Measurements from ENCODE around the gene NDUFB3.

DNA sequence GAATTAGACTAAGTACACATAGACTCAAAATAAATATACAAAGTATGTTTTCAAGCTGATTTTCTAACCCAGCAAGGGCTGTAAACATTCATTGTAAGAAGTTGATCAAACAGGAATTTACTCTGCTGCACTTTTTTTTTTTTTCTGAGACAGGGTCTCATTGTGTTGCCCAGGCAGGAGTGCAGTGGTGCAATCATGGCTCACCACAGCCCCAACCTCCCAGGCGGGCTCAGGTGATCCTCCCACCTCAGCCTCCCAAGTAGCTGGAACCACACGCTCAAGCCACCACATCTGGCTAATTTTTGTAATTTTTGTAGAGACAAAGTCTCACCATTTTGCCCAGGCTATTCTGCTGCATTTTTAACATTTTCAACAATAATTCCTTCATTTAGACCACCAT, 35.8 kb downstream of the NDUFB3 start:
- TF ChIP-seq, protein P1, sequence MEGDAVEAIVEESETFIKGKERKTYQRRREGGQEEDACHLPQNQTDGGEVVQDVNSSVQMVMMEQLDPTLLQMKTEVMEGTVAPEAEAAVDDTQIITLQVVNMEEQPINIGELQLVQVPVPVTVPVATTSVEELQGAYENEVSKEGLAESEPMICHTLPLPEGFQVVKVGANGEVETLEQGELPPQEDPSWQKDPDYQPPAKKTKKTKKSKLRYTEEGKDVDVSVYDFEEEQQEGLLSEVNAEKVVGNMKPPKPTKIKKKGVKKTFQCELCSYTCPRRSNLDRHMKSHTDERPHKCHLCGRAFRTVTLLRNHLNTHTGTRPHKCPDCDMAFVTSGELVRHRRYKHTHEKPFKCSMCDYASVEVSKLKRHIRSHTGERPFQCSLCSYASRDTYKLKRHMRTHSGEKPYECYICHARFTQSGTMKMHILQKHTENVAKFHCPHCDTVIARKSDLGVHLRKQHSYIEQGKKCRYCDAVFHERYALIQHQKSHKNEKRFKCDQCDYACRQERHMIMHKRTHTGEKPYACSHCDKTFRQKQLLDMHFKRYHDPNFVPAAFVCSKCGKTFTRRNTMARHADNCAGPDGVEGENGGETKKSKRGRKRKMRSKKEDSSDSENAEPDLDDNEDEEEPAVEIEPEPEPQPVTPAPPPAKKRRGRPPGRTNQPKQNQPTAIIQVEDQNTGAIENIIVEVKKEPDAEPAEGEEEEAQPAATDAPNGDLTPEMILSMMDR (tag by site-specific recombination; IDR thresholded peaks at IDR 0.05): no peak
- no peak for TF ChIP-seq WT1 (tag by site-specific recombination; IDR thresholded peaks at IDR 0.05)
- TF ChIP-seq ZNF558 (tag by site-specific recombination; IDR thresholded peaks at IDR 0.05): no peak
- no peak for TF ChIP-seq ZNF146 (tag by site-specific recombination; IDR thresholded peaks at IDR 0.05)
- TF ChIP-seq, protein P2, sequence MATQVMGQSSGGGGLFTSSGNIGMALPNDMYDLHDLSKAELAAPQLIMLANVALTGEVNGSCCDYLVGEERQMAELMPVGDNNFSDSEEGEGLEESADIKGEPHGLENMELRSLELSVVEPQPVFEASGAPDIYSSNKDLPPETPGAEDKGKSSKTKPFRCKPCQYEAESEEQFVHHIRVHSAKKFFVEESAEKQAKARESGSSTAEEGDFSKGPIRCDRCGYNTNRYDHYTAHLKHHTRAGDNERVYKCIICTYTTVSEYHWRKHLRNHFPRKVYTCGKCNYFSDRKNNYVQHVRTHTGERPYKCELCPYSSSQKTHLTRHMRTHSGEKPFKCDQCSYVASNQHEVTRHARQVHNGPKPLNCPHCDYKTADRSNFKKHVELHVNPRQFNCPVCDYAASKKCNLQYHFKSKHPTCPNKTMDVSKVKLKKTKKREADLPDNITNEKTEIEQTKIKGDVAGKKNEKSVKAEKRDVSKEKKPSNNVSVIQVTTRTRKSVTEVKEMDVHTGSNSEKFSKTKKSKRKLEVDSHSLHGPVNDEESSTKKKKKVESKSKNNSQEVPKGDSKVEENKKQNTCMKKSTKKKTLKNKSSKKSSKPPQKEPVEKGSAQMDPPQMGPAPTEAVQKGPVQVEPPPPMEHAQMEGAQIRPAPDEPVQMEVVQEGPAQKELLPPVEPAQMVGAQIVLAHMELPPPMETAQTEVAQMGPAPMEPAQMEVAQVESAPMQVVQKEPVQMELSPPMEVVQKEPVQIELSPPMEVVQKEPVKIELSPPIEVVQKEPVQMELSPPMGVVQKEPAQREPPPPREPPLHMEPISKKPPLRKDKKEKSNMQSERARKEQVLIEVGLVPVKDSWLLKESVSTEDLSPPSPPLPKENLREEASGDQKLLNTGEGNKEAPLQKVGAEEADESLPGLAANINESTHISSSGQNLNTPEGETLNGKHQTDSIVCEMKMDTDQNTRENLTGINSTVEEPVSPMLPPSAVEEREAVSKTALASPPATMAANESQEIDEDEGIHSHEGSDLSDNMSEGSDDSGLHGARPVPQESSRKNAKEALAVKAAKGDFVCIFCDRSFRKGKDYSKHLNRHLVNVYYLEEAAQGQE (tag by site-specific recombination; IDR thresholded peaks at IDR 0.05): no peak
- TF ChIP-seq, protein P3, sequence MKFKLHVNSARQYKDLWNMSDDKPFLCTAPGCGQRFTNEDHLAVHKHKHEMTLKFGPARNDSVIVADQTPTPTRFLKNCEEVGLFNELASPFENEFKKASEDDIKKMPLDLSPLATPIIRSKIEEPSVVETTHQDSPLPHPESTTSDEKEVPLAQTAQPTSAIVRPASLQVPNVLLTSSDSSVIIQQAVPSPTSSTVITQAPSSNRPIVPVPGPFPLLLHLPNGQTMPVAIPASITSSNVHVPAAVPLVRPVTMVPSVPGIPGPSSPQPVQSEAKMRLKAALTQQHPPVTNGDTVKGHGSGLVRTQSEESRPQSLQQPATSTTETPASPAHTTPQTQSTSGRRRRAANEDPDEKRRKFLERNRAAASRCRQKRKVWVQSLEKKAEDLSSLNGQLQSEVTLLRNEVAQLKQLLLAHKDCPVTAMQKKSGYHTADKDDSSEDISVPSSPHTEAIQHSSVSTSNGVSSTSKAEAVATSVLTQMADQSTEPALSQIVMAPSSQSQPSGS (tag by site-specific recombination; IDR thresholded peaks at IDR 0.05; ENCODE audit: low read depth): no peak
- TF ChIP-seq, protein P4, sequence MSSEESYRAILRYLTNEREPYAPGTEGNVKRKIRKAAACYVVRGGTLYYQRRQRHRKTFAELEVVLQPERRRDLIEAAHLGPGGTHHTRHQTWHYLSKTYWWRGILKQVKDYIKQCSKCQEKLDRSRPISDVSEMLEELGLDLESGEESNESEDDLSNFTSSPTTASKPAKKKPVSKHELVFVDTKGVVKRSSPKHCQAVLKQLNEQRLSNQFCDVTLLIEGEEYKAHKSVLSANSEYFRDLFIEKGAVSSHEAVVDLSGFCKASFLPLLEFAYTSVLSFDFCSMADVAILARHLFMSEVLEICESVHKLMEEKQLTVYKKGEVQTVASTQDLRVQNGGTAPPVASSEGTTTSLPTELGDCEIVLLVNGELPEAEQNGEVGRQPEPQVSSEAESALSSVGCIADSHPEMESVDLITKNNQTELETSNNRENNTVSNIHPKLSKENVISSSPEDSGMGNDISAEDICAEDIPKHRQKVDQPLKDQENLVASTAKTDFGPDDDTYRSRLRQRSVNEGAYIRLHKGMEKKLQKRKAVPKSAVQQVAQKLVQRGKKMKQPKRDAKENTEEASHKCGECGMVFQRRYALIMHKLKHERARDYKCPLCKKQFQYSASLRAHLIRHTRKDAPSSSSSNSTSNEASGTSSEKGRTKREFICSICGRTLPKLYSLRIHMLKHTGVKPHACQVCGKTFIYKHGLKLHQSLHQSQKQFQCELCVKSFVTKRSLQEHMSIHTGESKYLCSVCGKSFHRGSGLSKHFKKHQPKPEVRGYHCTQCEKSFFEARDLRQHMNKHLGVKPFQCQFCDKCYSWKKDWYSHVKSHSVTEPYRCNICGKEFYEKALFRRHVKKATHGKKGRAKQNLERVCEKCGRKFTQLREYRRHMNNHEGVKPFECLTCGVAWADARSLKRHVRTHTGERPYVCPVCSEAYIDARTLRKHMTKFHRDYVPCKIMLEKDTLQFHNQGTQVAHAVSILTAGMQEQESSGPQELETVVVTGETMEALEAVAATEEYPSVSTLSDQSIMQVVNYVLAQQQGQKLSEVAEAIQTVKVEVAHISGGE (tag by site-specific recombination; conservative IDR thresholded peaks at IDR 0.05; ENCODE audit: low read depth): no peak
- TF ChIP-seq ZNF394 (tag by site-specific recombination; IDR thresholded peaks at IDR 0.05; ENCODE audit: borderline replicate concordance): no peak
- no peak for TF ChIP-seq KLF1 (tag by site-specific recombination; IDR thresholded peaks at IDR 0.05)
- TF ChIP-seq ZNF274 (IDR thresholded peaks at IDR 0.05; ENCODE audit: low read length): no peak
- TF ChIP-seq ZNF274 (tag by site-specific recombination; IDR thresholded peaks at IDR 0.05; ENCODE audit: borderline replicate concordance): no peak
- TF ChIP-seq KLF9 (tag by site-specific recombination; IDR thresholded peaks at IDR 0.05; ENCODE audit: low read depth): no peak

All from HEK293 (cell line).